Mesothelial cell of epicardium (in vitro differentiated cells): ENCODE measurements around the gene RAB39A. TPM values are rescaled to one million over a fixed set of nuclear protein-coding genes. Genes with fewer than 3 reads are reported as not detected.
A peak's percentile ranks its signal among the peaks of the same experiment; 100 is the strongest.
"Not testable (repeated sequence)": the region's sequence is repeated elsewhere in the genome, so short reads cannot be mapped to it uniquely, and the experiment has no call there.

Experiments
- DNase-seq, 2 experiments: peaks; one replicate each; pipeline ENCODE4 v3.0.0; 2021; ENCODE audit warnings: low spot score in 2 of 2; ENCODE audit not compliant: unreplicated experiment in 2 of 2
- H3K27ac Mint-ChIP-seq: 2 replicates; pipeline ENCODE4 v1.8.0; 2021; ENCODE audit warnings: mixed read lengths
- H3K27me3 Mint-ChIP-seq: 2 replicates; pipeline ENCODE4 v1.8.0; 2021; ENCODE audit warnings: low read depth, mixed read lengths
- H3K36me3 Mint-ChIP-seq: 2 replicates; pipeline ENCODE4 v1.8.0; 2021; ENCODE audit warnings: mixed read lengths
- H3K4me1 Mint-ChIP-seq: 2 replicates; pipeline ENCODE4 v1.8.0; 2021; ENCODE audit warnings: mixed read lengths
- H3K4me3 Mint-ChIP-seq: 2 replicates; pipeline ENCODE4 v1.8.0; 2021; ENCODE audit warnings: mild to moderate bottlenecking, moderate library complexity, mixed read lengths
- H3K9me3 Mint-ChIP-seq: 2 replicates; pipeline ENCODE4 v1.8.0; 2021; ENCODE audit warnings: mixed read lengths
- CTCF ChIP-seq: fragments of 200-600 bp; sonication (generic); IDR thresholded peaks from one replicate; pipeline ENCODE4 v1.5.0; 2021; ENCODE audit warnings: antibody characterized with exemption; ENCODE audit not compliant: unreplicated experiment
- total RNA-seq: library from RNA; stranded (reverse); gene quantifications from 3 replicates; pipeline ENCODE4 v1.2.1, GENCODE V29; 2021

RAB39A gene
- total RNA-seq, 1 donor from 2014 or later: 0.36 TPM

- DNase-seq: no peak
- Mint-ChIP-seq H3K9me3 (no peaks in the 10 kb centered on the region), H3K36me3 (no peaks in the 10 kb centered on the region), H3K27me3 (peaks cover 34% of the 10 kb centered on the region), H3K4me1 (peaks cover 6% of the 10 kb centered on the region), H3K27ac (no peak overlapping the region), H3K4me3 (peak overlapping the region; percentile 78)
- no peak for TF ChIP-seq CTCF
Observed at GRCh38 chr11:107928767-107929507, 689 bp downstream of the RAB39A start.

- Mint-ChIP-seq H3K27ac (no peak overlapping the region), H3K4me3 (peak overlapping the region; percentile 78), H3K27me3 (peaks cover 30% of the 10 kb centered on the region), H3K9me3 (no peaks in the 10 kb centered on the region), H3K36me3 (no peaks in the 10 kb centered on the region), H3K4me1 (peaks cover 6% of the 10 kb centered on the region)
- TF ChIP-seq CTCF: no peak
- DNase-seq: no peak
Observed at GRCh38 chr11:107929611-107930200, 1.5 kb downstream of the RAB39A start.

- no peak for DNase-seq
- Mint-ChIP-seq H3K4me1 (peaks cover 6% of the 10 kb centered on the region), H3K4me3 (no peak overlapping the region), H3K27me3 (peaks cover 20% of the 10 kb centered on the region), H3K9me3 (no peaks in the 10 kb centered on the region), H3K27ac (no peak overlapping the region), H3K36me3 (no peaks in the 10 kb centered on the region)
- no peak for TF ChIP-seq CTCF
Observed at GRCh38 chr11:107931206-107931605, 3.0 kb downstream of the RAB39A start.

GRCh38 chr11:107947904-107948303 is 19.7 kb downstream of the RAB39A start:
- H3K4me3 Mint-ChIP-seq: no peak overlapping the region

GRCh38 chr11:107948328-107948727 is 20.1 kb downstream of the RAB39A start:
- H3K27ac Mint-ChIP-seq, H3K27me3 Mint-ChIP-seq, H3K36me3 Mint-ChIP-seq, H3K4me1 Mint-ChIP-seq, H3K9me3 Mint-ChIP-seq, DNase-seq, H3K4me3 Mint-ChIP-seq: not testable (repeated sequence)

More at GRCh38 chr11:107947904-107948303, 19.7 kb downstream of the RAB39A start:
- H3K4me1 Mint-ChIP-seq: no peaks in the 10 kb centered on the region
- H3K36me3 Mint-ChIP-seq: no peaks in the 10 kb centered on the region
- no peak overlapping the region for H3K27ac Mint-ChIP-seq
- no peaks in the 10 kb centered on the region for H3K27me3 Mint-ChIP-seq
- DNase-seq: no peak
- no peak for TF ChIP-seq CTCF
- no peaks in the 10 kb centered on the region for H3K9me3 Mint-ChIP-seq

GRCh38 chr11:107951155-107951554 is 22.9 kb downstream of the RAB39A start:
- Mint-ChIP-seq H3K36me3 (no peaks in the 10 kb centered on the region), H3K4me1 (no peaks in the 10 kb centered on the region), H3K4me3 (no peak overlapping the region), H3K27me3 (no peaks in the 10 kb centered on the region), H3K9me3 (no peaks in the 10 kb centered on the region), H3K27ac (no peak overlapping the region)
- no peak for TF ChIP-seq CTCF
- DNase-seq: no peak
